GM12873 (cell line): ENCODE data around the gene NOC4L.

ENCODE experiments used
- TF ChIP-seq, protein P1 (sequence below): IDR thresholded peaks from 2 replicates; pipeline ENCODE4 v1.5.1; 2012; ENCODE audit warnings: low read depth, mild to moderate bottlenecking, moderate library complexity, low read length, control low read depth; ENCODE audit not compliant: insufficient read depth; ENCODE audit errors: missing control alignments

The NOC4L gene

DNA sequence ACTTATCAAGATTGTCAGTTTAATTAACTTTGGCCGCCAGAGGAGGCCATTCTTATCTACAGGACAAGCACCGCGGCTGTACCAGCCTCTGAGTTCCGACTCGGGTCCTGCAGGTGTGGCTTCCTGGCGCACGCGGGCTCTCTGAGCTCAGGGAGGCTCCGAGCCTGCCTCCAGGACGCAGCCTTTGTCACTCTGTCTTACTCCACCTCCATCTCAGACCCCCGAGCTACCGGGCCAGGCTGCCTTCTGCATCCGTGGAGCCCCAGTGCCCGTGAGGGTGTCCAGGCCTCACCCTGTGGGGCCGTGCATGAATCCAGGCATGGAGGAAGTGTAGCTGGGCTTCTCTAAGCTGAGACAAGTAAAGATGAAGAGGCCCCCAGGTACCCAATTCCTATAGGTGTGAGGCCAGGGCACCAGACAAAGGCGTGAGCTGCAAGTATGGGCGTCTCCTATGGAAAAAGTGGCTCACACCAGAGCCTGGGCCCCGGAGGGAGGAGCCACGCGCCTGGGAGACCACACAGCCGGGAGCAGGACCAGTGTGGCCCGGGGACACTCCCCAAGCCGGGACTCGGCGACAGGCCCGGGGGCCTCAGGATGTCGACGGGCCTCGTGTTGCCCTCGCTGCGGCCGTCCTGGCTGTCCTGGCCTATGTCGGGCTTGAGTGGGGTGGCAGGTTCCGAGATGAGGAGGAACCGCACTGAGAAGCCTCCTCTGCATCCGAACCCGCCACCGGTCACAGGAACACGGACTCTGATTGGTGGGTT is 42.8 kb downstream of the NOC4L start:
- TF ChIP-seq, protein P1, sequence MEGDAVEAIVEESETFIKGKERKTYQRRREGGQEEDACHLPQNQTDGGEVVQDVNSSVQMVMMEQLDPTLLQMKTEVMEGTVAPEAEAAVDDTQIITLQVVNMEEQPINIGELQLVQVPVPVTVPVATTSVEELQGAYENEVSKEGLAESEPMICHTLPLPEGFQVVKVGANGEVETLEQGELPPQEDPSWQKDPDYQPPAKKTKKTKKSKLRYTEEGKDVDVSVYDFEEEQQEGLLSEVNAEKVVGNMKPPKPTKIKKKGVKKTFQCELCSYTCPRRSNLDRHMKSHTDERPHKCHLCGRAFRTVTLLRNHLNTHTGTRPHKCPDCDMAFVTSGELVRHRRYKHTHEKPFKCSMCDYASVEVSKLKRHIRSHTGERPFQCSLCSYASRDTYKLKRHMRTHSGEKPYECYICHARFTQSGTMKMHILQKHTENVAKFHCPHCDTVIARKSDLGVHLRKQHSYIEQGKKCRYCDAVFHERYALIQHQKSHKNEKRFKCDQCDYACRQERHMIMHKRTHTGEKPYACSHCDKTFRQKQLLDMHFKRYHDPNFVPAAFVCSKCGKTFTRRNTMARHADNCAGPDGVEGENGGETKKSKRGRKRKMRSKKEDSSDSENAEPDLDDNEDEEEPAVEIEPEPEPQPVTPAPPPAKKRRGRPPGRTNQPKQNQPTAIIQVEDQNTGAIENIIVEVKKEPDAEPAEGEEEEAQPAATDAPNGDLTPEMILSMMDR = no peak

DNA sequence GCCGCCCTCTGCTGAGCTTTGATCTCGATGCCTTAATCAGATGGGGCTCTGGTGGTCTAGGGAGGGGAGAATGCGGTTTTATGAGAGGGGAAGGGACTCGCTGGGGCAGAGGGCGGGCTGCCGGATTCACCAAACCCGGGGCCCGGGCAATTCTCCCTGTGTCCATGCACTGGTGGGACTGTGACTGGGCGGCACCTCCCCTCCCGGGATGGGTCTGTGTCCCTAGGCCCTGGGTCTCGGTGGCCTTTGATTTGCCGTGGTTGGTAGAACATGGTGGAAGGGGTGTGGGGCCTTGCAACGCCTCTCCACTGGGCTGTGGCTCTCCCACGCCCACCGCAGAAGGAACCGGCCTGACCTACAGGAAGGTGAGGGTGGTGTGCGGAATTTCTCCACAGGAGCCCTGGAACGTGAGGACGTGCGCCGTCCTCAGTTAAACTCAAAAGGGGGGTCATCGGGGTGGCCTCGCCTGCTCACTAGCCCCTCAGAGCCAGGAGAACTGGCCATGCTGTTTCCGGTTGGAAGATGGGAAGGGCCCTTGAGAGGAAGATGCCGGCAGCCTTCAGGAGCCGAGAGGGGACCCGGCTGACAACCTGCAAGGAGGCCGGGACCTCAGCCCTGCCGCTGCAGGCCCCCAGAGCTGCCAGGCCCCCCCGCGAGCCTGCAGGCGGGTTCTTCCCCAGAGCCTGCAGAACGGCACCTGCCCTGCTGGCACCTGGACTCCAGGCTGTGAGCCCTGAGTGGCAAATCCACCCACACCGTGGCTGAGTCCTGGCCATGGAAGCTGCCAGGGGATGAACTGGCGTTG is 43.6 kb downstream of the NOC4L start:
- TF ChIP-seq, protein P1 = no peak

DNA sequence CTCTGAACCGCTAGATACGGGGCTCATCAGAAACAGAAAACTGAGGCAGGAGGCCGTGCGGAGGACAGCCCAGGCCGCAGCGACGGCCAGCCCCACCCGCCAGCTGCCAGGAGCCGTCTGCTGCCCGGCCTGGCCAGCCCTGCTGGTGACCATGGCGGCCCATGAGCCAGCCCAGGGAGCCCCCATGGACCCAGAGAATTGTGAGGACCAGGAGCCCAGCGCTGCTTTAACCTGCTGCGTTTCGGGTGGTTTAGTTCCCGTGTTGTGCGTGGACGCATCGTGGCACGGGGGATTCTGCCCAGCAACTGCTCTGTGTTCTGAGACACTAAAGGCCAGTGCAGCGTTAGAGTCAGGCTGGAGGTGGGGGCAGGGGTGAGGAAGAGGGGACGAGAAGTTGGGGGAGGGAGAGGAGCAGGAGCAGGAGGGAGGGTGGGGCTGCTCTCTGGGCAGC is 44.2 kb downstream of the NOC4L start:
- TF ChIP-seq, protein P1 = no peak

DNA sequence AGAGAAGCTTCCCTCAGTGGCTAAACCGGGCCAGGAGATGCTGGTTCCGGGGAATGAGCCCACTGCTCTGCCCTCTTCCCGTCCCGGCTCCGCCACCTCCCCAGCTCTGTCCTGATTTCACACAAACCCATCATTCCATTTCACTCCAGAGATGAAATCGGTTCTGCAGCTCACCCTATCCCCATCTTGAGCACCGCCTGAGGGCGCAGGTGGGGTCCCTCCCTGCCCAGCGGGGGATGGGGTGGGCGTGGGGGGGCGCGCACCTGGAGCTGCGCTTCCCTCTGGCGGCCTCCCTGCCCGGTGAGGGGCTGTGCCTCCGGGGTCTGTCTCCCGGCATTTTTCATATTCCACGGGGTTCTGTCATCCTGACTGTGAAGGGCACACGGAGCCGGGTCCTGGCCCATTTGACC is 44.7 kb downstream of the NOC4L start:
- TF ChIP-seq, protein P1 = no peak

DNA sequence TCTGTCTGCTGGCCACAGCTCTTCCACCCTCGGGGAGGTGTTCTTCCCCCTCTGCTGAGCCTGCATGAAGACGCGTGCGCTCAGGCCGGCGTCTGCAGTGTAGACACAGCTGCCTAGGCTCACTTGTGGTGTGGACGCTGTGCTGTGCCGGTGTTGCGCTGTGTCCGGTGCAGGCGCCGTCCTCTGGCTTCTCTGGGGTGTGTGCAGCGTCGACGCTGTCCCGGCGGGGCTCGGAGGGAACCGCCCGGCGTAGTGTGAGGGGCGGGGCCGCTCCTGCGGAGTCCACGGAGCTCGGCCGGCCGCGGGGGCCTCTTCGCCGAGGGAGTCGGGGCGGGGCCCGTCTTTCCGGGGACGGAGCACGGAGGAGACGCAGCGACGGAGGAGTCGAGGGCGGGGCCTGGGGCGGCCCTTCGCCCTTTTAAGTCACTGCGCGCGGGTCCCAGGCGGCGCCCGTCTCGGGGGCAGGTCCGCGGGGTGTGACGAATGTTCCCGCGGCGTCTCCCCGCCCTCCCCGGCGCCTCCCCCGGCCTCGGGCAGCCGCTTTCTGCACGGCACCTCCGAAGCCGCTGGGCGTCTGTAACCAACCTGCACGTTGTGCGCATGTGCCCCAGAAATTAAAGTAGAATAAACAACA is 45.2 kb downstream of the NOC4L start:
- TF ChIP-seq, protein P1 = no peak

DNA sequence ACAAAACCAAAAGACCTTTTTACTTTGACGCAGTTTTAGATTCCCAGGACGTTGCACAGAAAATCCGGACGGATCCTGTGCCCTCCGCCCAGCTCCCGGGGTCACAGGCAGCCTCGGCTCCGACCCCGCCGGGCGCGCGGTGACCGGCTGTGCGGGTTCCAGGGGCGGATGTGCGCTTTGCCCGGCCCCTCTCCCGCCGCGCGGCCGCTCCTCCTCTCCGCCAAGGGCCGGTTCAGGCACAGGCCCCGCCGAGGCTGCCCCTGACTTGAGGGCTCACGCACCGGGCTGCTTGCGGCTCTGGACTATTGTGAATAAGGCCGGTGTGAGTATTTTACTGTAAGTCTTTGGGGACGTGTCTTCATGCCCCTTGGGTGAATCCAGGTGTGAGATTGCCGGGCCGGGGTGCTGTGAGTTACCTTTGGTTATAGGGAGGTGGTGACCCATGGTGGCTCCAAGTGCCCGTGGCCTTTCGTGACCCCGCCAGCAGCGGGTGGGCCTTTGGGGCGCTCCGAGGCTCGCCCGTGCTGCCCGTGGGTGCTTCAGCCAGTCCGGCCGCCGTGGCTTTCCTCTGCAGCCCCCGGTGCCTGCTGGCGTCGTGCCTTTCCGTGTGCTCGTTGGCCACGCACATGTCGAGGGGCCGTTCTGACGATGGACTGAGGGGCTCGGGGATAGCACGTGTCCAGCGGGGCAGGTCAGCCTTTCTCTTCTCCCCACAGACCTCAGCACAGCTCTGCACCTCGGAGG is 45.9 kb downstream of the NOC4L start:
- TF ChIP-seq, protein P1 = no peak
